NCI-H524 treated with DMSO at 0.1 percent for 48 hours (cell line): ENCODE measurements around the gene LAMA3.

Experiments
- DNase-seq: peaks from one replicate; lab custom pipeline; 2025; lab: John Stamatoyannopoulos, UW

Gene LAMA3

GRCh38 chr18:23877371-23877770, 188.1 kb downstream of the LAMA3 start:
- DNase-seq, result no peak

- no peak for DNase-seq
Observed at GRCh38 chr18:23878336-23878900, 189.2 kb downstream of the LAMA3 start.

- no peak for DNase-seq
Observed at GRCh38 chr18:23879126-23879525, 189.9 kb downstream of the LAMA3 start.

GRCh38 chr18:23879544-23879943, 190.3 kb downstream of the LAMA3 start:
- DNase-seq, result no peak

- DNase-seq, result no peak
Observed at GRCh38 chr18:23879966-23880565, 190.8 kb downstream of the LAMA3 start.

GRCh38 chr18:23880931-23881617, 191.8 kb downstream of the LAMA3 start:
- DNase-seq, result no peak

- no peak for DNase-seq
Observed at GRCh38 chr18:23881778-23882177, 192.5 kb downstream of the LAMA3 start.

- no peak for DNase-seq
Observed at GRCh38 chr18:23882616-23883276, 193.5 kb downstream of the LAMA3 start.

- DNase-seq, result no peak
Observed at GRCh38 chr18:23883277-23883790, 194.1 kb downstream of the LAMA3 start.

GRCh38 chr18:23884681-23885375, 195.6 kb downstream of the LAMA3 start:
- DNase-seq, result no peak

GRCh38 chr18:23885750-23886149, 196.5 kb downstream of the LAMA3 start:
- no peak for DNase-seq

GRCh38 chr18:23887035-23887434, 197.8 kb downstream of the LAMA3 start:
- no peak for DNase-seq

GRCh38 chr18:23887493-23887892, 198.2 kb downstream of the LAMA3 start:
- DNase-seq, result no peak

- DNase-seq, result no peak
Observed at GRCh38 chr18:23888881-23889280, 199.6 kb downstream of the LAMA3 start.

- no peak for DNase-seq
Observed at GRCh38 chr18:23889907-23890306, 200.7 kb downstream of the LAMA3 start.

GRCh38 chr18:23890589-23890988, 201.3 kb downstream of the LAMA3 start:
- DNase-seq, result no peak

GRCh38 chr18:23893653-23894052, 204.4 kb downstream of the LAMA3 start:
- DNase-seq, result no peak

GRCh38 chr18:23894661-23895175, 205.5 kb downstream of the LAMA3 start:
- DNase-seq, result no peak

- DNase-seq, result no peak
Observed at GRCh38 chr18:23897291-23897690, 208.0 kb downstream of the LAMA3 start.

- no peak for DNase-seq
Observed at GRCh38 chr18:23897733-23898132, 208.5 kb downstream of the LAMA3 start.

GRCh38 chr18:23900994-23901393, 211.7 kb downstream of the LAMA3 start:
- no peak for DNase-seq

GRCh38 chr18:23902396-23902795, 213.1 kb downstream of the LAMA3 start:
- no peak for DNase-seq
